Endothelial cell of umbilical vein (primary cell): ENCODE data around the gene FHOD1. TPM values are rescaled to one million over a fixed set of nuclear protein-coding genes. Genes with fewer than 3 reads are reported as not detected.

Experiments
- BruUV-seq: library from RNA; stranded (reverse); fragments of 400-500 nt; replicated peaks from 2 replicates; lab custom pipeline; 2021; lab: Mats Ljungman, UMichigan
- CTCF ChIA-PET: fragments of 300-600, 350-600 bp; sonication (Branson Sonifier 250); formaldehyde crosslinking; loops from one replicate; lab custom pipeline; 2021; ENCODE audit warnings: antibody characterized with exemption, inconsistent platforms; lab: Charles Lee
- POLR2A ChIA-PET: fragments of 300-600, 350-600 bp; sonication (Branson Sonifier 250); formaldehyde crosslinking; loops from one replicate; lab custom pipeline; 2021; ENCODE audit warnings: antibody characterized with exemption, inconsistent platforms; lab: Charles Lee
- DNase-seq: peaks from one replicate; pipeline ENCODE4 v3.0.0-alpha.2; 2011; ENCODE audit warnings: low read depth, low spot score
- FAIRE-seq: peaks from 2 replicates; lab custom pipeline; 2011; peaks lifted over from hg19 to GRCh38; lab: Jason Lieb, UNC
- H2AFZ ChIP-seq: 2 replicates; pipeline ENCODE4 v1.6.0; 2012; ENCODE audit warnings: low read depth, low read length, control low read depth, inconsistent platforms
- H3K27ac ChIP-seq: 2 replicates; pipeline ENCODE4 v1.5.1; 2011; ENCODE audit warnings: low read depth, mild to moderate bottlenecking, control low read depth, low read length, moderate library complexity; ENCODE audit not compliant: insufficient read depth
- H3K27me3 ChIP-seq, 2 experiments: 2 replicates each; pipeline versions ENCODE4 v1.6.0 to v1.6.1; 2011; ENCODE audit warnings: low read length in 2 of 2, mixed read lengths in 1 of 2; ENCODE audit not compliant: control insufficient read depth in 2 of 2, insufficient read depth in 2 of 2
- H3K36me3 ChIP-seq, 2 experiments: 2 replicates in 1 of 2; 3 replicates in 1 of 2; pipeline ENCODE4 v1.5.1; 2011; ENCODE audit warnings: low read length in 2 of 2, mild to moderate bottlenecking in 1 of 2, moderate library complexity in 1 of 2; ENCODE audit not compliant: control insufficient read depth in 2 of 2, insufficient read depth in 2 of 2; ENCODE audit errors: extremely low read depth in 1 of 2
- H3K4me1 ChIP-seq: 3 replicates; pipeline ENCODE4 v1.5.1; 2011; ENCODE audit warnings: mild to moderate bottlenecking, low read length; ENCODE audit not compliant: control insufficient read depth, insufficient read depth; ENCODE audit errors: extremely low read depth
- H3K4me2 ChIP-seq: 2 replicates; pipeline ENCODE4 v1.6.1; 2011; ENCODE audit warnings: low read length, control low read depth, mixed read lengths; ENCODE audit not compliant: insufficient read depth
- H3K4me3 ChIP-seq, 3 experiments: fragments of 200-600 bp in 1 of 3; sonication (generic), shearing (Covaris generic) in 1 of 3; replicated peaks in 1 of 3; 2 replicates each; pipeline ENCODE4 v1.5.1; 2011 to 2016; ENCODE audit warnings: control low read depth in 3 of 3, low read length in 3 of 3, mild to moderate bottlenecking in 2 of 3, inconsistent platforms in 1 of 3, low read depth in 1 of 3, moderate library complexity in 1 of 3; ENCODE audit not compliant: insufficient read depth in 1 of 3
- H3K79me2 ChIP-seq: 2 replicates; pipeline ENCODE4 v1.6.0; 2012; ENCODE audit warnings: low read length, inconsistent platforms; ENCODE audit not compliant: control insufficient read depth, insufficient read depth
- H3K9ac ChIP-seq: replicated peaks from 2 replicates; pipeline ENCODE3; 2011; ENCODE audit warnings: low read length, control low read depth; ENCODE audit not compliant: insufficient read depth; ENCODE audit errors: extremely low read depth
- H3K9me1 ChIP-seq: replicated peaks from 3 replicates; pipeline ENCODE4 v1.6.0; 2011; ENCODE audit warnings: mild to moderate bottlenecking, low read length; ENCODE audit not compliant: control insufficient read depth, insufficient read depth; ENCODE audit errors: extremely low read depth
- H3K9me3 ChIP-seq: replicated peaks from 2 replicates; pipeline ENCODE4 v1.5.1; 2012; ENCODE audit warnings: low read length, inconsistent platforms; ENCODE audit not compliant: control insufficient read depth, insufficient read depth
- H4K20me1 ChIP-seq: replicated peaks from 2 replicates; pipeline ENCODE3; 2011; ENCODE audit warnings: mild to moderate bottlenecking, low read length; ENCODE audit not compliant: control insufficient read depth, insufficient read depth; ENCODE audit errors: extremely low read depth
- EZH2 ChIP-seq: IDR thresholded peaks from 2 replicates; pipeline ENCODE4 v1.6.1; 2012; ENCODE audit warnings: borderline replicate concordance, low read depth, mild to moderate bottlenecking, moderate library complexity, low read length, inconsistent platforms; ENCODE audit not compliant: severe bottlenecking
- POLR2A ChIP-seq: IDR thresholded peaks from 2 replicates; pipeline ENCODE4 v1.6.1; 2012; ENCODE audit warnings: low read depth, mild to moderate bottlenecking, control low read depth, low read length
- dilution Hi-C: fragments of 300-500 bp; cut with MboI; formaldehyde crosslinking; loops from one replicate; pipeline ENCODE4 v1.15.0; 2019; ENCODE audit warnings: low sequenced_read_pairs; ENCODE audit not compliant: extremely low pct_ligation_motif_present
- intact Hi-C: fragments of 100-400 bp; cut with micrococcal nuclease; formaldehyde crosslinking; loops from one replicate; pipeline ENCODE4 v1.10.0; 2022
- polyA plus RNA-seq, 4 experiments: library from polyadenylated mRNA; depleted of rRNA in 3 of 4; stranded (reverse) in 3 of 4; unstranded in 1 of 4; fragments of >200 nt; gene quantifications; 2 replicates each; pipeline versions ENCODE4 v1.2.1 to v1.2.3, GENCODE V29; 2011 to 2012; ENCODE audit warnings: missing spikeins in 1 of 4
- total RNA-seq: library from RNA; stranded (reverse); gene quantifications from 2 replicates; pipeline ENCODE4 v1.2.3, GENCODE V29; 2021
- TF ChIP-seq, protein P1 (sequence below), 2 donors: IDR thresholded peaks; 1 replicate in 1 of 2; 2 replicates in 1 of 2; pipeline ENCODE4 v1.5.1; 2011; ENCODE audit warnings: low read length in 2 of 2, mild to moderate bottlenecking in 2 of 2, moderate library complexity in 2 of 2, control low read depth in 1 of 2, inconsistent platforms in 1 of 2, low read depth in 1 of 2; ENCODE audit not compliant: insufficient read depth in 1 of 2; ENCODE audit errors: extremely low read depth in 1 of 2

FHOD1 gene
- total and polyA plus RNA-seq, 2 donors (not counting 3 experiments of a cell fraction or from before 2014, with no cell fraction given) = 63.6 to 124 TPM

- Histone ChIP-seq H3K9ac (no peak overlapping the region), H3K4me3 (no peak overlapping the region), H3K27ac (no peak overlapping the region), H3K9me3 (no peaks in the 10 kb centered on the region), H3K9me1 (no peaks in the 10 kb centered on the region), H4K20me1 (no peaks in the 10 kb centered on the region), H2AFZ (no peak overlapping the region), H3K4me2 (no peak overlapping the region), H3K79me2 (no peaks in the 10 kb centered on the region), H3K4me1 (no peaks in the 10 kb centered on the region), H3K36me3 (no peaks in the 10 kb centered on the region), H3K27me3 (no peaks in the 10 kb centered on the region)
- CTCF ChIA-PET = interaction anchor here (0.8 to 4.5 kb wide), 6 partner anchors 8 to 142 kb away, joined by 3 to 55 read pairs (median 6); partner anchors contain the start of genes KCTD19 and LRRC36
- dilution Hi-C loops = no loop called here
- BruUV-seq = TSS peak; percentile 8
- POLR2A ChIA-PET = no interaction called here
- FAIRE-seq (no peak), DNase-seq (no peak)
- intact Hi-C loops = no loop called here
- no peak for TF ChIP-seq POLR2A
- TF ChIP-seq EZH2 = no peak
- TF ChIP-seq, protein P1, sequence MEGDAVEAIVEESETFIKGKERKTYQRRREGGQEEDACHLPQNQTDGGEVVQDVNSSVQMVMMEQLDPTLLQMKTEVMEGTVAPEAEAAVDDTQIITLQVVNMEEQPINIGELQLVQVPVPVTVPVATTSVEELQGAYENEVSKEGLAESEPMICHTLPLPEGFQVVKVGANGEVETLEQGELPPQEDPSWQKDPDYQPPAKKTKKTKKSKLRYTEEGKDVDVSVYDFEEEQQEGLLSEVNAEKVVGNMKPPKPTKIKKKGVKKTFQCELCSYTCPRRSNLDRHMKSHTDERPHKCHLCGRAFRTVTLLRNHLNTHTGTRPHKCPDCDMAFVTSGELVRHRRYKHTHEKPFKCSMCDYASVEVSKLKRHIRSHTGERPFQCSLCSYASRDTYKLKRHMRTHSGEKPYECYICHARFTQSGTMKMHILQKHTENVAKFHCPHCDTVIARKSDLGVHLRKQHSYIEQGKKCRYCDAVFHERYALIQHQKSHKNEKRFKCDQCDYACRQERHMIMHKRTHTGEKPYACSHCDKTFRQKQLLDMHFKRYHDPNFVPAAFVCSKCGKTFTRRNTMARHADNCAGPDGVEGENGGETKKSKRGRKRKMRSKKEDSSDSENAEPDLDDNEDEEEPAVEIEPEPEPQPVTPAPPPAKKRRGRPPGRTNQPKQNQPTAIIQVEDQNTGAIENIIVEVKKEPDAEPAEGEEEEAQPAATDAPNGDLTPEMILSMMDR (IDR thresholded peaks at IDR 0.05; ENCODE audit: extremely low read depth in 1 of 2, insufficient read depth in 1 of 2, low read depth in 1 of 2, low read length in 2 of 2) = no peak
These were observed 39.4 kb upstream of the FHOD1 start for GRCh38 chr16:67286441-67287235.
